Measurements from ENCODE around the gene ZNF746.

DNA sequence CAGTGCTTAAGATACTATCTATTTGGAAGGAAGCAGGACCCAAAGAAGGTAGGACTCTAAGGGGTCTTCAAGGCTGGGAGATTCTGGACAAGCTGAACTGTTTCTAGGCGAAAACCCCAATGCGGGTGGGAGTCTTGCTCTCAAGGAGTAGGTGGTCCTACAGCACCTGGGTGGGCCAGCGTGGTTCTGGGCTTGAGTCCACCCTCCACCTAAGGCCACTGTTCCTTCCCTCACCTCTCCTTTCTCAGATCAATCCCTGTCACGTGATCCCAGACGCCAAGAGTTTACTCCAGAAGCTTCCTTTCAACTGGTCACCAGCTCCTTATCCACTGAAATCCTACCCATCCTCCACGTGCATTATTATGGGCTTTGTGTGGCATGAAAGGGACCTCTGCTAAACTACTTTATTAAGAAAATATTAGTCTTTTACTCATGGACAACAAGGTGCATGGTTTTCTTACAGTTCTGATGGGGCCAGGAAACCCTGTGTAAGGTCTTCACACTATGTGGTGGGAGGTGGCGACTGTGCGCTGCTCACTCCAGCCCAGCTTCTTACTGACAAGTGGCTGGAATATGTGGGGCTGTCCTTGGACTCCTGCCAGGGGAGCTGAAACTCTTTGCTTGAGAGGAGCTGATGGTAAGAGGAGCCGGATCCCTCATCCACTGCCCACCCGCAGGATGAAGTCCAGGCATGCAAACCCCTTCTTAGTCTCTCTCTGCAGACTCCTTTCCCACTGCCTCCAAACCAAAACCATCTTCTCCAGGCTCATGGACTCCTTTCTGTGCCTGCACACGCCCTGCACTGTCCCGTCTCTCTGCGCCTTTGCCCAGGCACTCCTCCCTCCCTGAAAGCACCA lies 1.6 kb downstream of the ZNF746 start:
- TF ChIP-seq RELA (CRISPR knock-in tag; IDR thresholded peaks at IDR 0.05; ENCODE audit: borderline replicate concordance) (no peak), RORB (CRISPR knock-in tag; IDR thresholded peaks at IDR 0.05) (no peak), SP1 (CRISPR knock-in tag; conservative IDR thresholded peaks at IDR 0.05) (no peak), FOXJ3 (CRISPR knock-in tag; IDR thresholded peaks at IDR 0.05; ENCODE audit: borderline replicate concordance) (no peak), ELF4 (CRISPR knock-in tag; IDR thresholded peaks at IDR 0.05; ENCODE audit: low read depth) (no peak), CREB1 (CRISPR knock-in tag; IDR thresholded peaks at IDR 0.05) (no peak), HMGXB4 (CRISPR knock-in tag; IDR thresholded peaks at IDR 0.05) (no peak), FOXK1 (CRISPR knock-in tag; IDR thresholded peaks at IDR 0.05) (no peak), NFE2L1 (CRISPR knock-in tag; IDR thresholded peaks at IDR 0.05) (no peak), ZBTB21 (CRISPR knock-in tag; IDR thresholded peaks at IDR 0.05; ENCODE audit: borderline replicate concordance) (no peak), KAT7 (CRISPR knock-in tag; IDR thresholded peaks at IDR 0.05; ENCODE audit: borderline replicate concordance) (no peak), TEAD4 (CRISPR knock-in tag; IDR thresholded peaks at IDR 0.05) (no peak)
- TF ChIP-seq, protein P1, sequence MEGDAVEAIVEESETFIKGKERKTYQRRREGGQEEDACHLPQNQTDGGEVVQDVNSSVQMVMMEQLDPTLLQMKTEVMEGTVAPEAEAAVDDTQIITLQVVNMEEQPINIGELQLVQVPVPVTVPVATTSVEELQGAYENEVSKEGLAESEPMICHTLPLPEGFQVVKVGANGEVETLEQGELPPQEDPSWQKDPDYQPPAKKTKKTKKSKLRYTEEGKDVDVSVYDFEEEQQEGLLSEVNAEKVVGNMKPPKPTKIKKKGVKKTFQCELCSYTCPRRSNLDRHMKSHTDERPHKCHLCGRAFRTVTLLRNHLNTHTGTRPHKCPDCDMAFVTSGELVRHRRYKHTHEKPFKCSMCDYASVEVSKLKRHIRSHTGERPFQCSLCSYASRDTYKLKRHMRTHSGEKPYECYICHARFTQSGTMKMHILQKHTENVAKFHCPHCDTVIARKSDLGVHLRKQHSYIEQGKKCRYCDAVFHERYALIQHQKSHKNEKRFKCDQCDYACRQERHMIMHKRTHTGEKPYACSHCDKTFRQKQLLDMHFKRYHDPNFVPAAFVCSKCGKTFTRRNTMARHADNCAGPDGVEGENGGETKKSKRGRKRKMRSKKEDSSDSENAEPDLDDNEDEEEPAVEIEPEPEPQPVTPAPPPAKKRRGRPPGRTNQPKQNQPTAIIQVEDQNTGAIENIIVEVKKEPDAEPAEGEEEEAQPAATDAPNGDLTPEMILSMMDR (IDR thresholded peaks at IDR 0.05) = no peak
